ENCODE measurements around the gene SPATA20. TPM values are rescaled to one million over a fixed set of nuclear protein-coding genes. Genes with fewer than 3 reads are reported as not detected.

SPATA20 gene
- total RNA-seq, 2 experiments from 2014 or later = 7.9 to 8.3 TPM

DNA sequence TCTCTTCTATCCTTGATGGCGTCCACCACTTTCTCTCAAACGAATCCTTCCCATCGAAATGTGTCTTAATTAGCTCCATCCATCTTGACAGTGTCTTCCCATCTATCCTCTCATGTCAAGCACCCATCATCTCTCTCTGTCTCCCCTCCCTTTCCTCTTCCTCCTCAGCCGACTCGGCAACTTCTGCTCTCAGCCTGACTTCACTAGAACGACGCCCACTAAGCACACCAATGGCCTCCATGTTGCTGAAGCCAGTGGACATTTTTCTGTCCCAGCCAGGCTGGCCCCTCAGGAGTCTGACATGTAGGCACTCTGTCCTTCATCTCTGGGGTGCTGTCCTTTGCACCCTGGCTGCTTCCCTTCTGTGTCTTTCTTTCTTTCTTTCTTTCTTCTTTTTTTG, 2.5 kb upstream of the SPATA20 start:
- intact Hi-C loops (cut with micrococcal nuclease; ENCODE audit: unreplicated experiment) = loop anchor here (10.0 kb wide), 1 partner anchor 220 kb away; the partner anchor contains the start of gene ANKRD40CL
- no peak for DNase-seq (ENCODE audit: low spot score)
- H3K36me3 ChIP-seq (ENCODE audit: insufficient read depth, low read length) = no peaks in the 10 kb centered on the region
- H3K79me2 ChIP-seq (ENCODE audit: insufficient read depth, low read depth, low read length) = no peaks in the 10 kb centered on the region
- H3K9me2 ChIP-seq (ENCODE audit: insufficient read depth, low read length) = no peaks in the 10 kb centered on the region
- H3K4me1 ChIP-seq (ENCODE audit: insufficient read depth, low read length, poor library complexity, severe bottlenecking) = peaks cover 18% of the 10 kb centered on the region
- no peaks in the 10 kb centered on the region for H3K9me3 ChIP-seq (ENCODE audit: low read length)
- H4K20me1 ChIP-seq (ENCODE audit: insufficient read depth, low read length) = no peaks in the 10 kb centered on the region
- ChIA-PET CTCF (ENCODE audit: unreplicated experiment) (no interaction called here), POLR2A (no interaction called here)
- H3K4me2 ChIP-seq (ENCODE audit: low read length) = no peak overlapping the region
- no TSS peak for BruUV-seq (replicated peaks)
- no peak overlapping the region for H3K4me3 ChIP-seq (ENCODE audit: low read depth, low read length, poor library complexity, severe bottlenecking)
- no peak overlapping the region for H2AFZ ChIP-seq (ENCODE audit: low read length)
- TF ChIP-seq, protein P1, sequence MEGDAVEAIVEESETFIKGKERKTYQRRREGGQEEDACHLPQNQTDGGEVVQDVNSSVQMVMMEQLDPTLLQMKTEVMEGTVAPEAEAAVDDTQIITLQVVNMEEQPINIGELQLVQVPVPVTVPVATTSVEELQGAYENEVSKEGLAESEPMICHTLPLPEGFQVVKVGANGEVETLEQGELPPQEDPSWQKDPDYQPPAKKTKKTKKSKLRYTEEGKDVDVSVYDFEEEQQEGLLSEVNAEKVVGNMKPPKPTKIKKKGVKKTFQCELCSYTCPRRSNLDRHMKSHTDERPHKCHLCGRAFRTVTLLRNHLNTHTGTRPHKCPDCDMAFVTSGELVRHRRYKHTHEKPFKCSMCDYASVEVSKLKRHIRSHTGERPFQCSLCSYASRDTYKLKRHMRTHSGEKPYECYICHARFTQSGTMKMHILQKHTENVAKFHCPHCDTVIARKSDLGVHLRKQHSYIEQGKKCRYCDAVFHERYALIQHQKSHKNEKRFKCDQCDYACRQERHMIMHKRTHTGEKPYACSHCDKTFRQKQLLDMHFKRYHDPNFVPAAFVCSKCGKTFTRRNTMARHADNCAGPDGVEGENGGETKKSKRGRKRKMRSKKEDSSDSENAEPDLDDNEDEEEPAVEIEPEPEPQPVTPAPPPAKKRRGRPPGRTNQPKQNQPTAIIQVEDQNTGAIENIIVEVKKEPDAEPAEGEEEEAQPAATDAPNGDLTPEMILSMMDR (conservative IDR thresholded peaks at IDR 0.05; ENCODE audit: low read length) = no peak
- TF ChIP-seq EZH2phosphoT487 (IDR thresholded peaks at IDR 0.05; ENCODE audit: borderline replicate concordance, low read depth, low read length) = no peak
- H3K27ac ChIP-seq (ENCODE audit: low read depth, low read length, poor library complexity, severe bottlenecking) = no peak overlapping the region

DNA sequence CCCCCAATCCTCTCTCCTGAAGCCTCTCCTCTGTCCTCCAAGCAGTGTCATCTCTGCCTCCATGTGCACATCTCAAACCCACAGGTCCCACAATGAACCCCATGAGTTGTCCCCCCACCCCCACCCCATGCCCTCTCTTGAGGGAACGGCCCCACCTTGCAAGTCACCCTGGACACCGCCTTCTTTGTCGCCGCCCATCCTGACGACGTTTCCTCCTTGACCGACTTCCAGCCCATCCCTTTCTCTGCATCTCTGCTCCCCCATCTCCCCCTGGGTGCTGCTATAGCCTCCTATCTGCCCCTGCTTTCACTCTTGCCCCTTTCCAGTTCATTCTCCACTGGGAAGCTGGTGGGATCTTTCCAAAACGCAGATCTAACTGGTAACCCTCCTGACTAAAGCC, 1.7 kb upstream of the SPATA20 start:
- CTCF ChIA-PET (ENCODE audit: unreplicated experiment) = no interaction called here

DNA sequence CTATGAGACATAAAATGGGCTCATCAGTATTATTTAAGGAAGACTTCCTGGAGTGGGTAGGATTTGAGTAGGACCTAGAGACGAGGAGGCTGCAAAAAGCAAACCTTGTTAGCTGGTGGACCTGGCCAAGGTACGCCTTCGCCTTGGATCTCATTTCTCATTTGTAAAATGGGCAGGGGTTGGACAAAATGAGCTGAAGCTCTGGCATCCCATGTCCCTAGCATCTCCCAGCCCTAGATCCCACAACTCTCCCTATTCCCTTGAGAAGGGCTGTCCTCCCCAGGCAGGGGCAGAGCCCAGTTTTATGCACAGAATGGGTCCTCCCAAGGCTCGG, 306 bp upstream of the SPATA20 start:
- Histone ChIP-seq H3K4me1 (ENCODE audit: insufficient read depth, low read length, poor library complexity, severe bottlenecking) (peaks cover 13% of the 10 kb centered on the region), H2AFZ (ENCODE audit: low read length) (no peak overlapping the region; the same call in 1 of the 2 replicates), H3K9me2 (ENCODE audit: insufficient read depth, low read length) (no peaks in the 10 kb centered on the region), H3K9me3 (ENCODE audit: low read length) (no peaks in the 10 kb centered on the region), H4K20me1 (ENCODE audit: insufficient read depth, low read length) (no peaks in the 10 kb centered on the region), H3K27ac (ENCODE audit: low read depth, low read length, poor library complexity, severe bottlenecking) (no peak overlapping the region), H3K79me2 (ENCODE audit: insufficient read depth, low read depth, low read length) (no peaks in the 10 kb centered on the region), H3K36me3 (ENCODE audit: insufficient read depth, low read length) (no peaks in the 10 kb centered on the region), H3K4me3 (ENCODE audit: low read depth, low read length, poor library complexity, severe bottlenecking) (peak overlapping the region; percentile 41), H3K4me2 (ENCODE audit: low read length) (peak overlapping the region; percentile 58)
- POLR2A ChIA-PET = no interaction called here
- no peak for DNase-seq (ENCODE audit: low spot score)
- intact Hi-C loops (cut with micrococcal nuclease; ENCODE audit: unreplicated experiment) = loop anchor here (1.0 to 10.0 kb wide), 4 partner anchors 80 to 296 kb away; partner anchors contain the start of gene ANKRD40CL
- TF ChIP-seq, protein P1 (conservative IDR thresholded peaks at IDR 0.05; ENCODE audit: low read length) = no peak
- no peak for TF ChIP-seq EZH2phosphoT487 (IDR thresholded peaks at IDR 0.05; ENCODE audit: borderline replicate concordance, low read depth, low read length)
- CTCF ChIA-PET (ENCODE audit: unreplicated experiment) = no interaction called here
- BruUV-seq (replicated peaks) = no TSS peak

More for the DNA sequence above, 1.7 kb upstream of the SPATA20 start:
- Histone ChIP-seq H4K20me1 (ENCODE audit: insufficient read depth, low read length) (no peaks in the 10 kb centered on the region), H3K4me2 (ENCODE audit: low read length) (no peak overlapping the region), H3K79me2 (ENCODE audit: insufficient read depth, low read depth, low read length) (no peaks in the 10 kb centered on the region), H3K9me2 (ENCODE audit: insufficient read depth, low read length) (no peaks in the 10 kb centered on the region), H2AFZ (ENCODE audit: low read length) (no peak overlapping the region), H3K36me3 (ENCODE audit: insufficient read depth, low read length) (no peaks in the 10 kb centered on the region), H3K4me1 (ENCODE audit: insufficient read depth, low read length, poor library complexity, severe bottlenecking) (peaks cover 18% of the 10 kb centered on the region), H3K27ac (ENCODE audit: low read depth, low read length, poor library complexity, severe bottlenecking) (no peak overlapping the region), H3K4me3 (ENCODE audit: low read depth, low read length, poor library complexity, severe bottlenecking) (no peak overlapping the region), H3K9me3 (ENCODE audit: low read length) (no peaks in the 10 kb centered on the region)
- DNase-seq (ENCODE audit: low spot score) = no peak
- BruUV-seq (replicated peaks) = no TSS peak
- POLR2A ChIA-PET = no interaction called here
- intact Hi-C loops (cut with micrococcal nuclease; ENCODE audit: unreplicated experiment) = loop anchor here (10.0 kb wide), 1 partner anchor 219 kb away; the partner anchor contains the start of gene ANKRD40CL
- TF ChIP-seq, protein P1 (conservative IDR thresholded peaks at IDR 0.05; ENCODE audit: low read length) = no peak
- no peak for TF ChIP-seq EZH2phosphoT487 (IDR thresholded peaks at IDR 0.05; ENCODE audit: borderline replicate concordance, low read depth, low read length)

Measured in OCI-LY7 (cell line).